Panc1 (cell line): ENCODE results near the gene KRR1. TPM values are rescaled to one million over a fixed set of nuclear protein-coding genes. Genes with fewer than 3 reads are reported as not detected.

Experiments used
- ATAC-seq: fragments of 200-7000 bp; cut with Tn5 transposase; 2 replicates; pipeline ENCODE4 v1.9.1; 2020; ENCODE audit warnings: mild to moderate bottlenecking, moderate library complexity
- BruUV-seq: library from RNA; stranded (reverse); fragments of 400-500 nt; replicated peaks from 2 replicates; lab custom pipeline; 2021; lab: Mats Ljungman, UMichigan
- CTCF ChIA-PET: fragments of 300-600 bp; sonication (Branson Sonifier 250); formaldehyde crosslinking; loops from one replicate; lab custom pipeline; 2022; ENCODE audit warnings: antibody characterized with exemption; lab: Charles Lee
- POLR2A ChIA-PET: fragments of 300-600 bp; sonication (Branson Sonifier 250); formaldehyde crosslinking; loops from one replicate; lab custom pipeline; 2022; ENCODE audit warnings: antibody characterized with exemption; lab: Charles Lee
- DNase-seq: peaks from one replicate; pipeline ENCODE4 v3.0.0-alpha.2; 2010; ENCODE audit warnings: low read depth, low spot score
- H3K27ac ChIP-seq: 2 replicates; pipeline ENCODE4 v1.5.1; 2011; ENCODE audit warnings: mild to moderate bottlenecking, low read length, inconsistent platforms
- H3K27me3 ChIP-seq: fragments of 200-500 bp; sonication (Bioruptor generic); 2 replicates; pipeline ENCODE4 v1.6.0; 2014; ENCODE audit warnings: low read length, inconsistent platforms; ENCODE audit not compliant: control insufficient read depth, insufficient read depth
- H3K36me3 ChIP-seq: fragments of 200-500 bp; sonication (Bioruptor generic); 2 replicates; pipeline ENCODE4 v1.5.1; 2014; ENCODE audit warnings: inconsistent platforms, mild to moderate bottlenecking, low read length, moderate library complexity; ENCODE audit not compliant: control insufficient read depth, insufficient read depth
- H3K4me1 ChIP-seq: 2 replicates; pipeline ENCODE4 v1.5.1; 2011; ENCODE audit warnings: inconsistent platforms, mild to moderate bottlenecking, low read length, moderate library complexity; ENCODE audit not compliant: control insufficient read depth, insufficient read depth
- H3K4me3 ChIP-seq, 2 experiments: 2 replicates each; pipeline ENCODE4 v1.5.1; 2011 to 2012; ENCODE audit warnings: low read depth in 2 of 2, low read length in 2 of 2, mild to moderate bottlenecking in 2 of 2, inconsistent platforms in 1 of 2, moderate library complexity in 1 of 2
- H3K9me3 ChIP-seq: fragments of 200-500 bp; sonication (Bioruptor generic); 2 replicates; pipeline ENCODE4 v1.5.1; 2014; ENCODE audit warnings: low read depth, mild to moderate bottlenecking, inconsistent platforms, low read length, moderate library complexity; ENCODE audit not compliant: control insufficient read depth, insufficient read depth
- CTCF ChIP-seq: fragments of 450-650 bp; IDR thresholded peaks from 2 replicates; pipeline ENCODE4 v1.5.1; 2017; ENCODE audit warnings: mild to moderate bottlenecking
- POLR2AphosphoS5 ChIP-seq: IDR thresholded peaks from 2 replicates; pipeline ENCODE4 v1.6.1; 2012; ENCODE audit warnings: mild to moderate bottlenecking, low read depth, low read length, moderate library complexity
- SIN3A ChIP-seq: IDR thresholded peaks from 2 replicates; pipeline ENCODE4 v1.6.1; 2012; ENCODE audit warnings: low read depth, mild to moderate bottlenecking, low read length, moderate library complexity, borderline replicate concordance; ENCODE audit not compliant: insufficient read depth
- TCF7L2 ChIP-seq: IDR thresholded peaks from 2 replicates; pipeline ENCODE4 v1.6.1; 2011; ENCODE audit warnings: mild to moderate bottlenecking, low read depth, low read length, inconsistent platforms
- in situ Hi-C: cut with HindIII; loops from 2 replicates; pipeline ENCODE4 v1.10.0; 2016; ENCODE audit warnings: low sequenced_read_pairs, low pct_unique_long_range_greater_than_20kb
- intact Hi-C: fragments of 100-400 bp; cut with micrococcal nuclease; formaldehyde crosslinking; loops from one replicate; pipeline ENCODE4 v1.10.0; 2022; ENCODE audit not compliant: unreplicated experiment
- total RNA-seq: library from RNA; stranded (reverse); gene quantifications from one replicate; pipeline ENCODE4 v1.2.1, GENCODE V29; 2021; ENCODE audit not compliant: unreplicated experiment
- TF ChIP-seq, protein P1 (sequence below), 2 experiments: IDR thresholded peaks; 2 replicates each; pipeline ENCODE4 v1.6.1; 2011 to 2012; ENCODE audit warnings: low read depth in 2 of 2, control low read depth in 1 of 2, low read length in 1 of 2, mild to moderate bottlenecking in 1 of 2, moderate library complexity in 1 of 2; ENCODE audit not compliant: insufficient read depth in 1 of 2

KRR1 gene
- total RNA-seq, 1 experiment from 2014 or later = 161 TPM

DNA sequence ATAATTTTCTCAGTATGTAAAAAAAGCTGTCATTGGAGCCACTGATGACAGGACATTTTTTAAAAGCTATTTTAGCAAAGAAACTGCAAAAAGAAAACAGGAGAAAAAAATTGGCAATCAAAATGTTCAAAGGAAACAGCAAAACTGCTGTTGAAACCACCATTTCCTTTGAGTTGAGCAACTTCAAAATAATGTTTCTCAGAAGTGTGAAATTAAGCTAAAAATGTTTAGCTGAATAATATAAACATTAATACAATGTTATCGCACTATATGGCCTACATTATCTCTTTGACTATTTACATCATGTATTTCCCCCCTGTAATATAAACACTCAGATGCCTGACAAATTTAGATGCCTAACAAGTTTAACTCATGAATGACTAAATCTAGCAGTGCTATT is 54.2 kb downstream of the KRR1 start:
- H3K9me3 ChIP-seq = peaks cover 11% of the 10 kb centered on the region; the same call in 1 of the 2 replicates
- TF ChIP-seq TCF7L2 (no peak), SIN3A (no peak), POLR2AphosphoS5 (no peak), CTCF (no peak)
- TF ChIP-seq, protein P1, sequence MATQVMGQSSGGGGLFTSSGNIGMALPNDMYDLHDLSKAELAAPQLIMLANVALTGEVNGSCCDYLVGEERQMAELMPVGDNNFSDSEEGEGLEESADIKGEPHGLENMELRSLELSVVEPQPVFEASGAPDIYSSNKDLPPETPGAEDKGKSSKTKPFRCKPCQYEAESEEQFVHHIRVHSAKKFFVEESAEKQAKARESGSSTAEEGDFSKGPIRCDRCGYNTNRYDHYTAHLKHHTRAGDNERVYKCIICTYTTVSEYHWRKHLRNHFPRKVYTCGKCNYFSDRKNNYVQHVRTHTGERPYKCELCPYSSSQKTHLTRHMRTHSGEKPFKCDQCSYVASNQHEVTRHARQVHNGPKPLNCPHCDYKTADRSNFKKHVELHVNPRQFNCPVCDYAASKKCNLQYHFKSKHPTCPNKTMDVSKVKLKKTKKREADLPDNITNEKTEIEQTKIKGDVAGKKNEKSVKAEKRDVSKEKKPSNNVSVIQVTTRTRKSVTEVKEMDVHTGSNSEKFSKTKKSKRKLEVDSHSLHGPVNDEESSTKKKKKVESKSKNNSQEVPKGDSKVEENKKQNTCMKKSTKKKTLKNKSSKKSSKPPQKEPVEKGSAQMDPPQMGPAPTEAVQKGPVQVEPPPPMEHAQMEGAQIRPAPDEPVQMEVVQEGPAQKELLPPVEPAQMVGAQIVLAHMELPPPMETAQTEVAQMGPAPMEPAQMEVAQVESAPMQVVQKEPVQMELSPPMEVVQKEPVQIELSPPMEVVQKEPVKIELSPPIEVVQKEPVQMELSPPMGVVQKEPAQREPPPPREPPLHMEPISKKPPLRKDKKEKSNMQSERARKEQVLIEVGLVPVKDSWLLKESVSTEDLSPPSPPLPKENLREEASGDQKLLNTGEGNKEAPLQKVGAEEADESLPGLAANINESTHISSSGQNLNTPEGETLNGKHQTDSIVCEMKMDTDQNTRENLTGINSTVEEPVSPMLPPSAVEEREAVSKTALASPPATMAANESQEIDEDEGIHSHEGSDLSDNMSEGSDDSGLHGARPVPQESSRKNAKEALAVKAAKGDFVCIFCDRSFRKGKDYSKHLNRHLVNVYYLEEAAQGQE (IDR thresholded peaks at IDR 0.05; ENCODE audit: insufficient read depth in 1 of 2, low read depth in 2 of 2, low read length in 1 of 2) = no peak

GRCh38 chr12:75455839-75456238 is 55.6 kb downstream of the KRR1 start:
- no peaks in the 10 kb centered on the region; the same call in 1 of the 2 replicates for H3K4me1 ChIP-seq
- ATAC-seq (no peak), DNase-seq (no peak)
- no peaks in the 10 kb centered on the region for H3K27me3 ChIP-seq
- H3K4me3 ChIP-seq = no peak overlapping the region
- no peaks in the 10 kb centered on the region for H3K36me3 ChIP-seq
- TF ChIP-seq TCF7L2 = no peak
- no peak for TF ChIP-seq SIN3A
- TF ChIP-seq, protein P1 (IDR thresholded peaks at IDR 0.05; ENCODE audit: insufficient read depth in 1 of 2, low read depth in 2 of 2, low read length in 1 of 2) = no peak
- no peak for TF ChIP-seq CTCF
- no peak for TF ChIP-seq POLR2AphosphoS5
- H3K27ac ChIP-seq = no peak overlapping the region
- ChIA-PET CTCF (no interaction called here), POLR2A (no interaction called here)
- no TSS peak for BruUV-seq
- intact Hi-C loops = no loop called here
- peaks cover 11% of the 10 kb centered on the region; the same call in 1 of the 2 replicates for H3K9me3 ChIP-seq
- in situ Hi-C loops = no loop called here

More for the DNA sequence above, 54.2 kb downstream of the KRR1 start:
- ATAC-seq = no peak
- no peak for DNase-seq
- no TSS peak for BruUV-seq
- in situ Hi-C loops = no loop called here
- intact Hi-C loops = no loop called here
- CTCF ChIA-PET = no interaction called here
- POLR2A ChIA-PET = no interaction called here
- H3K27me3 ChIP-seq = no peaks in the 10 kb centered on the region
- H3K36me3 ChIP-seq = no peaks in the 10 kb centered on the region
- no peaks in the 10 kb centered on the region; the same call in 1 of the 2 replicates for H3K4me1 ChIP-seq
- H3K4me3 ChIP-seq = no peak overlapping the region
- no peak overlapping the region; the same call in 1 of the 2 replicates for H3K27ac ChIP-seq
